Measurements from ENCODE around the gene NOS1AP. TPM values are rescaled to one million over a fixed set of nuclear protein-coding genes. Genes with fewer than 3 reads are reported as not detected.

Gene NOS1AP
- total RNA-seq, 1 experiment from 2014 or later, result 2.6 TPM

- H3K27me3 ChIP-seq (ENCODE audit: low read length), result no peaks in the 10 kb centered on the region
- BruUV-seq (replicated peaks), result no TSS peak
- ChIA-PET CTCF (no interaction called here), POLR2A (ENCODE audit: unreplicated experiment) (no interaction called here)
- no peak overlapping the region for H2AFZ ChIP-seq (ENCODE audit: low read length)
- no peaks in the 10 kb centered on the region for H3K9me2 ChIP-seq (replicated peaks; ENCODE audit: low read length)
- no peaks in the 10 kb centered on the region for H3K4me1 ChIP-seq (ENCODE audit: insufficient read depth, low read length)
- no peaks in the 10 kb centered on the region for H3K36me3 ChIP-seq (ENCODE audit: low read depth, low read length)
- TF ChIP-seq EZH2phosphoT487 (IDR thresholded peaks at IDR 0.05; ENCODE audit: borderline replicate concordance, low read length) (no peak), CTCF (conservative IDR thresholded peaks at IDR 0.05; ENCODE audit: low read depth, low read length) (no peak), EZH2 (IDR thresholded peaks at IDR 0.05; ENCODE audit: low read length, unreplicated experiment) (no peak)
- H3K4me3 ChIP-seq (ENCODE audit: low read length), result no peak overlapping the region
- no peak overlapping the region for H3K27ac ChIP-seq (ENCODE audit: low read length)
- H3K9ac ChIP-seq (ENCODE audit: low read length), result no peak overlapping the region
- no peaks in the 10 kb centered on the region for H3F3A ChIP-seq (ENCODE audit: low read length, unreplicated experiment)
- no peaks in the 10 kb centered on the region for H3K9me3 ChIP-seq (ENCODE audit: low read length)
- no peak overlapping the region for H3K4me2 ChIP-seq (ENCODE audit: low read length)
- H3K79me2 ChIP-seq (ENCODE audit: low read length), result no peaks in the 10 kb centered on the region
- ATAC-seq, result no peak
- no peak for DNase-seq
- intact Hi-C loops (cut with micrococcal nuclease), result no loop called here
- no peaks in the 10 kb centered on the region for H4K20me1 ChIP-seq (ENCODE audit: low read length)
Observed at GRCh38 chr1:162323023-162323422, 253.5 kb downstream of the NOS1AP start.

- Histone ChIP-seq H3K9me2 (replicated peaks; ENCODE audit: low read length) (no peaks in the 10 kb centered on the region), H3K9me3 (ENCODE audit: low read length) (no peaks in the 10 kb centered on the region), H3K27me3 (ENCODE audit: low read length) (no peaks in the 10 kb centered on the region), H3F3A (ENCODE audit: low read length, unreplicated experiment) (no peaks in the 10 kb centered on the region), H4K20me1 (ENCODE audit: low read length) (no peaks in the 10 kb centered on the region), H2AFZ (ENCODE audit: low read length) (no peak overlapping the region), H3K4me2 (ENCODE audit: low read length) (no peak overlapping the region), H3K4me3 (ENCODE audit: low read length) (no peak overlapping the region), H3K4me1 (ENCODE audit: insufficient read depth, low read length) (no peaks in the 10 kb centered on the region), H3K27ac (ENCODE audit: low read length) (no peak overlapping the region), H3K36me3 (ENCODE audit: low read depth, low read length) (no peaks in the 10 kb centered on the region), H3K79me2 (ENCODE audit: low read length) (no peaks in the 10 kb centered on the region), H3K9ac (ENCODE audit: low read length) (no peak overlapping the region)
- intact Hi-C loops (cut with micrococcal nuclease), result no loop called here
- BruUV-seq (replicated peaks), result no TSS peak
- no peak for ATAC-seq
- no peak for DNase-seq
- ChIA-PET CTCF (no interaction called here), POLR2A (ENCODE audit: unreplicated experiment) (no interaction called here)
- no peak for TF ChIP-seq EZH2phosphoT487 (IDR thresholded peaks at IDR 0.05; ENCODE audit: borderline replicate concordance, low read length)
- no peak for TF ChIP-seq CTCF (conservative IDR thresholded peaks at IDR 0.05; ENCODE audit: low read depth, low read length)
- no peak for TF ChIP-seq EZH2 (IDR thresholded peaks at IDR 0.05; ENCODE audit: low read length, unreplicated experiment)
Observed at GRCh38 chr1:162324396-162324795, 254.9 kb downstream of the NOS1AP start.

GRCh38 chr1:162326559-162326958, 257.1 kb downstream of the NOS1AP start:
- Histone ChIP-seq H3K4me3 (ENCODE audit: low read length) (no peak overlapping the region), H3K4me2 (ENCODE audit: low read length) (no peak overlapping the region), H2AFZ (ENCODE audit: low read length) (no peak overlapping the region), H3K9me3 (ENCODE audit: low read length) (no peaks in the 10 kb centered on the region), H3K9me2 (replicated peaks; ENCODE audit: low read length) (no peaks in the 10 kb centered on the region), H3K27ac (ENCODE audit: low read length) (no peak overlapping the region), H3K27me3 (ENCODE audit: low read length) (no peaks in the 10 kb centered on the region), H3F3A (ENCODE audit: low read length, unreplicated experiment) (no peaks in the 10 kb centered on the region), H3K36me3 (ENCODE audit: low read depth, low read length) (no peaks in the 10 kb centered on the region), H3K79me2 (ENCODE audit: low read length) (no peaks in the 10 kb centered on the region), H3K4me1 (ENCODE audit: insufficient read depth, low read length) (no peaks in the 10 kb centered on the region), H3K9ac (ENCODE audit: low read length) (no peak overlapping the region), H4K20me1 (ENCODE audit: low read length) (no peaks in the 10 kb centered on the region)
- TF ChIP-seq EZH2 (IDR thresholded peaks at IDR 0.05; ENCODE audit: low read length, unreplicated experiment), result no peak
- TF ChIP-seq EZH2phosphoT487 (IDR thresholded peaks at IDR 0.05; ENCODE audit: borderline replicate concordance, low read length), result no peak
- TF ChIP-seq CTCF (conservative IDR thresholded peaks at IDR 0.05; ENCODE audit: low read depth, low read length), result no peak
- ChIA-PET CTCF (no interaction called here), POLR2A (ENCODE audit: unreplicated experiment) (no interaction called here)
- BruUV-seq (replicated peaks), result no TSS peak
- ATAC-seq (no peak), DNase-seq (no peak)
- intact Hi-C loops (cut with micrococcal nuclease), result no loop called here
